Mucosa of rectum (tissue), 2 donors: ENCODE results near the gene ACVR1.
A peak's percentile ranks its signal among the peaks of the same experiment; 100 is the strongest.

Experiments used
- H3K27ac ChIP-seq, 2 donors: one replicate each; pipeline ENCODE4 v1.7.0; 2013; ENCODE audit warnings: inconsistent platforms in 2 of 2, low read depth in 2 of 2, low read length in 2 of 2
- H3K27me3 ChIP-seq, 2 donors: one replicate each; pipeline ENCODE4 v1.7.0; 2013; ENCODE audit warnings: low read length in 2 of 2; ENCODE audit not compliant: control insufficient read depth in 2 of 2, insufficient read depth in 2 of 2
- H3K36me3 ChIP-seq, 2 donors: one replicate each; pipeline ENCODE4 v1.7.0; 2013; ENCODE audit warnings: low read length in 2 of 2; ENCODE audit not compliant: control insufficient read depth in 2 of 2, insufficient read depth in 2 of 2
- H3K4me1 ChIP-seq, 2 donors: one replicate each; pipeline ENCODE4 v1.7.0; 2013; ENCODE audit warnings: low read length in 2 of 2, mild to moderate bottlenecking in 1 of 2; ENCODE audit not compliant: control insufficient read depth in 2 of 2, insufficient read depth in 2 of 2
- H3K4me3 ChIP-seq, 2 donors: one replicate each; pipeline ENCODE4 v1.7.0; 2013; ENCODE audit warnings: low read length in 2 of 2
- H3K9ac ChIP-seq, 2 donors: one replicate each; pipeline ENCODE4 v1.7.0; 2013; ENCODE audit warnings: low read length in 2 of 2, low read depth in 1 of 2, mild to moderate bottlenecking in 1 of 2
- H3K9me3 ChIP-seq, 2 donors: one replicate each; pipeline ENCODE4 v1.7.0; 2013; ENCODE audit warnings: low read length in 2 of 2; ENCODE audit not compliant: control insufficient read depth in 2 of 2
- donor health status: healthy.
- donor health status: Normal muscosa, but diverticular disease.

Gene ACVR1

GRCh38 chr2:157803952-157804351 lies 72.2 kb downstream of the ACVR1 start:
- Histone ChIP-seq H3K27me3 (no peaks in the 10 kb centered on the region), H3K4me3 (no peak overlapping the region), H3K4me1 (no peaks in the 10 kb centered on the region), H3K36me3 (no peaks in the 10 kb centered on the region), H3K9me3 (no peaks in the 10 kb centered on the region), H3K27ac (no peak overlapping the region), H3K9ac (no peak overlapping the region)

DNA sequence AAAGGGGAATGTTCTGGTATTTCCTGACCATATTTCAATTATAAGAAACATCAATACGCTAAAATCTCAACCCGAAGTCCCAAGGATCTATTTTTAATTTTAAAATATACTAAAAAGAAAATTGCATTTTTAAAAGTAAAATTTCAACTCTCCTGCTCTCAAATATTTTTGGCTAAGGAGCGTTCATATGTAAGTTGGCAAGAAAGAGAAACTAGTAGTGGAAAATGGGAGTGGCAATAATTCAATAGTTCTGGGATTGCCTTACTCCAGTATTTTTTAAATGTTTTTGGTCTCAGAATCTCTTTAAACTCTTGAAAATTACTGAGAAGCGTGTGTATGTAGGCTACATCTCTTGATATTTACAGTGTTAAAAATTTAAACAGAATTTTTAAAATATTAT lies 72.7 kb downstream of the ACVR1 start:
- Histone ChIP-seq H3K27me3 (no peaks in the 10 kb centered on the region), H3K9me3 (no peaks in the 10 kb centered on the region), H3K9ac (no peak overlapping the region), H3K27ac (no peak overlapping the region), H3K36me3 (no peaks in the 10 kb centered on the region), H3K4me1 (no peaks in the 10 kb centered on the region), H3K4me3 (no peak overlapping the region)

- Histone ChIP-seq H3K4me3 (no peak overlapping the region), H3K27ac (no peak overlapping the region), H3K27me3 (no peaks in the 10 kb centered on the region), H3K9ac (no peak overlapping the region), H3K9me3 (no peaks in the 10 kb centered on the region), H3K36me3 (peaks cover 0 to 6% of the 10 kb centered on the region in 2 donors), H3K4me1 (no peaks in the 10 kb centered on the region)
Measured at GRCh38 chr2:157800838-157801495, 75.2 kb downstream of the ACVR1 start.

DNA sequence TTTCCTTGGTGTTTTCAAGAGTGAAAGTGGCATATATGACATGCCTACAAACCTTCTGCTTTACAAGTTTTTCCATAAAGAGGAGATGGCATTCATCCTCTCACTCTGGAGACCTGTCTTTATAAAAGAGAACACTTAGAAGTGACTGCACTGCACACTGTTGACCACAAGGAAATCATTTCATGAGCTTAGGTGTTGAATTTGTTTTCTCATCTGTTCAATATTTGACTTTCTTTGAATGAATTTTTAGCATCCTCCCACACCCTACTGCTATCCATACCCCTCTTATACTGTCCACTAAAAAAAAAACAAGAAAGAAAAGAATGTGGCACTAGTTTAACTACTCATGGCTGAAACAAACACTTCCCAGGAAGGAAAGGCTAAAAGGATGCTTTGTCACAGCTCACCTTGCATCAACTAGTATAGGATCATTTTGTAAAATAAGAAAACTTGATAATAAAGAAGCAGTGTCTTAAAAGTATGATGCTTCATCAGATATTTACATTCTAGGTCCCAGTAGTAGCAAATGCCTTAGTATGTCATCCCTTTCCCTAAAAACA lies 83.0 kb downstream of the ACVR1 start:
- Histone ChIP-seq H3K27ac (no peak overlapping the region), H3K9ac (no peak overlapping the region), H3K27me3 (no peaks in the 10 kb centered on the region), H3K36me3 (peaks cover 0 to 6% of the 10 kb centered on the region in 2 donors), H3K9me3 (no peaks in the 10 kb centered on the region), H3K4me1 (peaks cover 9 to 14% of the 10 kb centered on the region in 2 donors), H3K4me3 (no peak overlapping the region)

DNA sequence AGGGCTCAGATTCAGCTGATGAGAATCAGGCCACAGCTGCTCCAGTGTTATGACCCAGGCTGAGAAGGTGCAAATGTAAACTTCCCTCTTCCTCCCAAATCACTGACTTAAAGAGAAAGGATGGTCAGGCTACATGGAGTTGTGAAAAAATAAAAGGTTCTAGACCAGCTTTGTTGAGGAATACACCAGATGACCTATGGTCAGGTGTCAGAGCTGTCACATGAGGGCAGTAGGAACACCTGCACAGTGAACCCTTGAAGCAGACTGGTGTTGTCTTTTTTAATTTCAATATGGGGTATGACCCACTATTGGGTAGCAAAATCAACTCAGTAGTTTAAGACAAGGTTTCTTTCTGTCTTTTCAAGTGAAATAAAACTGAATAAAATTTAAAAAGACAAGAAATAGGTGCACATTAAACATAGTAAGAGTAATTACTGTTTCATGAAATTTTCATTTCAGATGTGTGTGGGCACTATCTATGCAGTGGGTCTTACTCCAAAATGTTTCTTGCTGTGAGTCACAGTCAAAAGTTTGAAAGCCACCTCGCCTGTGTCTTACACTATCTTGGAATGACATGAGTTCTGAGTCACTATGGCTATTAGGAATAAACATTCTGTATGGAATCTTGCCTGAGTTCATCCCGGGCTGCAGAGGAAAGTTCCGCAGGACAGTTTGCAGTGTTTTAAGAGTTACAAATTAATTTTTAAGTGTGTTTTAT lies 83.6 kb downstream of the ACVR1 start:
- Histone ChIP-seq H3K4me3 (no peak overlapping the region), H3K36me3 (peaks cover 0 to under 1% of the 10 kb centered on the region in 2 donors), H3K9ac (no peak overlapping the region), H3K4me1 (peaks cover 9 to 14% of the 10 kb centered on the region in 2 donors), H3K27me3 (no peaks in the 10 kb centered on the region), H3K27ac (no peak overlapping the region), H3K9me3 (no peaks in the 10 kb centered on the region)

DNA sequence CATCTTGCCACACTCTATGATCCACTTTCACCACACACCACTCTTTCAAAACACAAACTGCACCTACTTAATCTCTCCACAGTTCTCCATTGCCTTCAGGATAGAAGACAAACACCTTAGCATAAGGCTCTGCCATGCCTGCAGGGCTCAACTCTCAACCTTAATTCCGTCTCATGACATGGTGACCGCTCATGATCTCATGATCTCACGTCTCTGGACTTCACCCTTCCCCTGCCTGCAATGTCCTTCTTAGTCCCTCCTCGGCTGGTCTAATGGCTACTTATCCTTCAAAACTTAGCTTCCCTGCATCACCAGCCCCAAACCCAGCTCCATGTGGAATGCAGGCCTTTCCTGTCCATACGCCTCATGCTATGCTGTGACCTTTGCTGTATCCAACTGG lies 85.3 kb downstream of the ACVR1 start:
- H3K9me3 ChIP-seq, result no peaks in the 10 kb centered on the region
- no peak overlapping the region for H3K27ac ChIP-seq
- H3K4me3 ChIP-seq, result no peak overlapping the region
- H3K9ac ChIP-seq, result no peak overlapping the region
- no peaks in the 10 kb centered on the region for H3K36me3 ChIP-seq
- H3K4me1 ChIP-seq, result peaks cover 9 to 20% of the 10 kb centered on the region in 2 donors
- no peaks in the 10 kb centered on the region for H3K27me3 ChIP-seq

GRCh38 chr2:157789933-157790511 lies 86.1 kb downstream of the ACVR1 start:
- H3K9me3 ChIP-seq, result no peaks in the 10 kb centered on the region
- H3K27me3 ChIP-seq, result no peaks in the 10 kb centered on the region
- no peak overlapping the region for H3K9ac ChIP-seq
- peak overlapping the region; percentile 26 to 41 for H3K27ac ChIP-seq
- peaks cover 15 to 25% of the 10 kb centered on the region in 2 donors for H3K4me1 ChIP-seq
- no peak overlapping the region for H3K4me3 ChIP-seq
- H3K36me3 ChIP-seq, result no peaks in the 10 kb centered on the region

- no peaks in the 10 kb centered on the region for H3K36me3 ChIP-seq
- H3K4me1 ChIP-seq, result peaks cover 19 to 25% of the 10 kb centered on the region in 2 donors
- H3K4me3 ChIP-seq, result no peak overlapping the region
- H3K9ac ChIP-seq, result no peak overlapping the region
- H3K27me3 ChIP-seq, result no peaks in the 10 kb centered on the region
- H3K9me3 ChIP-seq, result no peaks in the 10 kb centered on the region
- H3K27ac ChIP-seq, result peak overlapping the region; percentile 26 to 41
Measured at GRCh38 chr2:157789256-157789655, 86.9 kb downstream of the ACVR1 start.

DNA sequence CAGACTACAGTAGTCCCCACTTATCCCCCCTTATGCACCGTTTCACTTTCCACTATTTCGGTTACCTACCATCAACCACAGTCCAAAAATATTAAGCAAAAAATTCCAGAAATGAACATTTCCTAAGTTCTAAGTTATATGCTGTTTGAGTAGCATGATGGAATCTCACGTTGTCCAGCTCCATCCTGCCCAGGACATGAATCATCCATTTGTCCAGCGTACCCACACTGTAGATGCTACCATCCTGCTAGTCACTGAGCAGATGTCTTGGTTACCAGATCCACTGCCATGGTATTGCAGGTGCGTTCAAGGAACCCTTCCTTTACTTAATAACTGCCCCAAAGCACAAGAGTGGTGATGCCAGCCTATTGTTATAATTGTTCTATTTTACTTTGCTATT lies 87.9 kb downstream of the ACVR1 start:
- no peak overlapping the region for H3K4me3 ChIP-seq
- H3K4me1 ChIP-seq, result peaks cover 27 to 34% of the 10 kb centered on the region in 2 donors
- no peaks in the 10 kb centered on the region for H3K36me3 ChIP-seq
- no peak overlapping the region for H3K27ac ChIP-seq
- H3K9me3 ChIP-seq, result no peaks in the 10 kb centered on the region
- no peak overlapping the region for H3K9ac ChIP-seq
- no peaks in the 10 kb centered on the region for H3K27me3 ChIP-seq

GRCh38 chr2:157787364-157787938 lies 88.7 kb downstream of the ACVR1 start:
- no peak overlapping the region for H3K4me3 ChIP-seq
- no peaks in the 10 kb centered on the region for H3K9me3 ChIP-seq
- H3K4me1 ChIP-seq, result peaks cover 27 to 39% of the 10 kb centered on the region in 2 donors
- no peak overlapping the region for H3K27ac ChIP-seq
- no peaks in the 10 kb centered on the region for H3K27me3 ChIP-seq
- no peaks in the 10 kb centered on the region for H3K36me3 ChIP-seq
- H3K9ac ChIP-seq, result no peak overlapping the region
